AG08396 (cell line): ENCODE measurements around the gene LYSMD3.
A peak's percentile ranks its signal among the peaks of the same experiment; 100 is the strongest.
"Not testable (repeated sequence)": the region's sequence is repeated elsewhere in the genome, so short reads cannot be mapped to it uniquely, and the experiment has no call there.

Experiments used
- DNase-seq: peaks from one replicate; pipeline ENCODE4 v3.0.0; 2012; ENCODE audit warnings: low spot score, mixed read lengths

The LYSMD3 gene

GRCh38 chr5:90529194-90529938 is at the start of gene LYSMD3:
Gene LYSMD3, minus strand, starts transcription at chr5:90529584. Its CDS starts 4,295 bp downstream, at chr5:90525289.
- peak; percentile 98 for DNase-seq

GRCh38 chr5:90576566-90576965 is 47.2 kb upstream of the LYSMD3 start:
- DNase-seq: not testable (repeated sequence)

- DNase-seq: no peak
Observed at GRCh38 chr5:90575712-90576111, 46.3 kb upstream of the LYSMD3 start.

GRCh38 chr5:90571147-90571773 is 41.9 kb upstream of the LYSMD3 start:
- no peak for DNase-seq

DNA sequence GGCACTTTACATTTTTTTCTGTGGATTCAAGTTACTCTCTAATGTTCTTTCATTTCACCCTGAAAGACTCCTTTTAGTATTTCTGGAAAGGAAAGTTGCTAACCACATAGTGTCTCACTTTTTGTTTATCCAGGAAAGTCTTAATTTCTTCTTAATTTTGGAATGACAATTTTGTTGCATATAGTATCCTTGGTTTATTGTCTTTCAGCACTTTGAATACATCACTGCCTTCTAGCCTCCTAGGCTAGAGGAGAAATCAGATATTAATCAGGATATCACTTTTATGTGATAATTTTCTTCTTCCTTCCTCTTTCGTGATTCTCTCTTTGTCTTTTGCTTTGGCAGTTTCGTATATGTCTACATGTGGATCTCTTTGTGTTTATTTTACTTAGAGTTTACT is 40.6 kb upstream of the LYSMD3 start:
- DNase-seq: no peak

DNA sequence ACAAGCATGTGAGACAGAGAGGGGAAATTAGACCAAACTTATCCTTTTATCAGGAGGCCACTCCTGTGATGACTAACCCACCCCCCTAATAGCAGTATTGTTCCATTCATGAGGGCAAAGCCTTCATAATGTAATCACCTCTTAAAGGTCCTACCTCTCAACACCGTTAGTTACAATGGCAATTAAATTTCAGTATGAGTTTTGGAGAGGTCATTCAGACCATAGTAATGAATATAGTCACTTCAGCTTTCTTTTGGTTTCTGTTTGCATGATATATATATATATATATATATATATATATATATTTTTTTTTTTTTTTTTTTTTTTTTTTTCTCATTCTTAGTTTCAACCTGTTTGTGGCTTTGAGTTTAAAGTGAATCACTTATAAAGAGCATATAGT is 39.7 kb upstream of the LYSMD3 start:
- DNase-seq: no peak

- DNase-seq: no peak
Observed at GRCh38 chr5:90565491-90565890, 36.1 kb upstream of the LYSMD3 start.

- DNase-seq: no peak
Observed at GRCh38 chr5:90563108-90563507, 33.7 kb upstream of the LYSMD3 start.

GRCh38 chr5:90562341-90562740 is 33.0 kb upstream of the LYSMD3 start:
- DNase-seq: no peak

GRCh38 chr5:90561766-90562165 is 32.4 kb upstream of the LYSMD3 start:
- no peak for DNase-seq

GRCh38 chr5:90560771-90561170 is 31.4 kb upstream of the LYSMD3 start:
- no peak for DNase-seq

GRCh38 chr5:90558344-90559192 is 29.2 kb upstream of the LYSMD3 start, which contains the start of gene ADGRV1:
Gene ADGRV1, plus strand, starts transcription at chr5:90558797. Its CDS starts 99 bp downstream, at chr5:90558896.
- DNase-seq: peak; percentile 34

DNA sequence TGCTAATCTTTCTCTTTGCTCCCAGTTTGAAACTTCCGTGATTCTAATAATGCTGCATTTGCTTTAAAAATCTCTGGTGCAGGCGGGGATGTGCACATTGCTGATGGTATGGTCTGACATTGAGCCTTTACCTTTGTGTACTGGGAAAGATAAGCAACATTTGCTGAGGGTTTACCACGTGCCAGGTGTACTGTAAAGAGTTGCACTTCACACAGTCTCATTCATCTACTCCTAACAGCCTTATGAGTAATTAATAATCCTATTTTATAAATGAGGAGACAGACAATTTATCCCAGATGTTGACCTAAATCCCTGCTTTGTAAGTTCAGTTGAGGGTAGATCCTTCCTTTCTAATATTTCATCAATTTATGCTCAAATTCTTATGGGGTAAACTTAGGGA is 28.5 kb upstream of the LYSMD3 start:
- no peak for DNase-seq

- no peak for DNase-seq
Observed at GRCh38 chr5:90557391-90557790, 28.0 kb upstream of the LYSMD3 start.

DNA sequence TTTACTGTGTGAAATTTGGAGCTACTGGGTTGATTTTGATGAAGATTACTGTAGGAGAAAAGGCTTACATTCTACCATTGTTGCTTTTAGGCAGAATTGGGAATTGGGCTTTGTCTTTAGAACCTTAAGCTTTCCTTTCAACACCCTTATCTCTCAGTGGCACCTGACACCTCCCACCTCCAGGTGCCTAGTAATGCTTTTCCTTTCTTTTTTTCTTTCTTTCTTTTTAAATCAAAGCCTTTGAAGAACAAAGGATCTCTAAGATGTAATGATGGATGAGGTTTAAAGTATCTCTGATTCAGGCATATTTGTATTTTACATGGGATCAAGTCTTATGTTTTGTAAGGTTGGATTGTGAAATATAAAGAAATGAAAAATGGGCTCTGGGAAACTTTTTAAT is 26.3 kb upstream of the LYSMD3 start:
- no peak for DNase-seq

- DNase-seq: no peak
Observed at GRCh38 chr5:90554358-90555006, 25.1 kb upstream of the LYSMD3 start.

DNA sequence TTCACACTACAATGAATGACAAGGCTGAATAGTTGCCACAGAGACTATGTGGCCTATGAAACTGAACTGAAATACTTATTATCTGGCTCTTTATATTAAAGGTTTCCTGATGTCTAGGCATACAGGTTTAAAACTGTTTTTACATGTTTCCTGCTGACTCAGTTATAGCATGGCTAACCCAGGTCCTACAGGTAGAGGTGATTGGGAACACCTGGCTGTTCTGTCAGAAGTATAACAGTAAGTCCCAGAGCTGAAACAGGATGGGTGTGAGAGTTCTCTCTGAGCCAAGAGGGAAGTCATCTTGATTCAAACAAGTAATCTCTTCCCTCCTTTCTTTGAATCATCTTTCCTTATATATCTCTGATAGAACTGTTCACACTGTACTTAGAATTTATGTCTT is 24.3 kb upstream of the LYSMD3 start:
- no peak for DNase-seq

- DNase-seq: no peak
Observed at GRCh38 chr5:90551376-90551775, 22.0 kb upstream of the LYSMD3 start.

GRCh38 chr5:90550963-90551362 is 21.6 kb upstream of the LYSMD3 start:
- no peak for DNase-seq

- no peak for DNase-seq
Observed at GRCh38 chr5:90549729-90550275, 20.4 kb upstream of the LYSMD3 start.

DNA sequence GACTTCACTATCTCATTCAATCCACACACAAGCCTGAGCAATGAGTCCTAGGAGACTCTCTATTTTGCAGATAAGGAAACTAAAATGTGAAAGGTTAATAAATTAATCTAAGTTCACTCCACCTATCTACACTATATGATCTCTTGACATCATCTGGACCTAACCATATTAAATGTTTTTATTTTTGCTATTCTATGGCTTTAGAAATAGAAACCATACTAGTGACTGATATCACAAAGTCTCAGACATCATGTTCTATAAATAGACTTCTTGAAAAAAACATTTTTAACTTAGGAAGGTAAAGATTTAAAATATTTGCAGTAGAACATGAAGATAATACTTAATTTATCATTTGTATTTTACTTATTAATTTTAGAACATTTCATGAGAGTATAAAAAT is 19.8 kb upstream of the LYSMD3 start:
- DNase-seq: no peak

DNA sequence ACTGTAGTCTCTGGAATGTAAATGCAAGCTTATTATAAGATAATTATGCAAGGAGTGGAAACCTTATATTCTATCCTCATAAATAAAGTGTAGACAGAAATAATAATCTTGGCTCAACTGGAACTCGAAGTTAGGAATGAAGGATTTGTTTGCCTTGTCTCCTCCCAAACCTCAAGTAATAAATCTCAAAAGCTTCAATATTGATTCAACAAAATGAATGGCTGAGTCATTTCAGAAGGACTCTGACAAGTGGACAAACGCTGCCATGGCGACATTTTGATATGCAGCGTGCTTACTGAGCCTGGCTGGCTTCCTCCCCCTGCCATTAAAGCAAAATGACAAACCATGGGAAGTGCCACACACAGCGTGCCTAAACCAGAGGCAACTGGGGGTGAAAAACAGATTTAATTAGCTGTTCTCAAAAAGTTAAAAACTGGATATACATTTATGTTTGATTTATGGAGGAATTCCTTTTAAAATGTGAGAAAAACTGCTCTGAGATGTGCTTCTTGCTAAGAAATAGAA is 18.7 kb upstream of the LYSMD3 start:
- DNase-seq: no peak
